H1 (cell line): Measurements from ENCODE around the gene CBL. TPM values are rescaled to one million over a fixed set of nuclear protein-coding genes. Genes with fewer than 3 reads are reported as not detected.

Experiments used
- CBX5 ChIP-seq: fragments of 300-800, 300-1000 bp; sonication (generic); IDR thresholded peaks from 2 replicates; pipeline ENCODE4 v1.7.1; 2016; ENCODE audit warnings: antibody characterized with exemption, low read length, low read depth
- KDM5A ChIP-seq: fragments of 200-600 bp; IDR thresholded peaks from 2 replicates; pipeline ENCODE4 v1.7.1; 2012; ENCODE audit warnings: mild to moderate bottlenecking, low read length, inconsistent platforms, mixed read lengths
- MAFK ChIP-seq: IDR thresholded peaks from 2 replicates; pipeline ENCODE4 v1.6.1; 2012; ENCODE audit warnings: low read depth, mild to moderate bottlenecking, improper control_type of control experiment, low read length
- MAX ChIP-seq: IDR thresholded peaks from 2 replicates; pipeline ENCODE4 v1.6.1; 2012; ENCODE audit warnings: inconsistent platforms
- PHF8 ChIP-seq: fragments of 200-600 bp; sonication (generic); conservative IDR thresholded peaks from 2 replicates; pipeline ENCODE4 v1.7.1; 2012; ENCODE audit warnings: low read depth, mild to moderate bottlenecking, inconsistent platforms, low read length, moderate library complexity
- RBBP5 ChIP-seq: IDR thresholded peaks from 2 replicates; pipeline ENCODE4 v1.7.1; 2012; ENCODE audit warnings: low read depth, mild to moderate bottlenecking, inconsistent platforms, low read length, moderate library complexity, borderline replicate concordance
- SAP30 ChIP-seq: fragments of 300-600 bp; sonication (generic); IDR thresholded peaks from 2 replicates; pipeline ENCODE4 v1.7.1; 2012; ENCODE audit warnings: low read length, moderate library complexity, mild to moderate bottlenecking, inconsistent platforms; ENCODE audit not compliant: insufficient read depth, insufficient replicate concordance
- polyA plus RNA-seq, 7 experiments: library from polyadenylated mRNA; depleted of rRNA in 3 of 7; stranded (reverse) in 5 of 7; unstranded in 2 of 7; fragments of >200 nt in 5 of 7; fragments of 200-250 nt in 2 of 7; gene quantifications; 1 replicate in 5 of 7; 2 replicates in 1 of 7; 4 replicates in 1 of 7; pipeline versions ENCODE4 v1.2.1 to v1.2.3, GENCODE V29; 2011 to 2013; ENCODE audit warnings: missing spikeins in 2 of 7, mixed read lengths in 2 of 7
- total RNA-seq: library from RNA; stranded (reverse); fragmentation: NEBNext Ultra II Directional; extraction: Animal tissue kit (Norgen Biotek cat#: 25700); gene quantifications from 2 replicates; pipeline ENCODE4 v1.2.1, GENCODE V29; 2021

CBL gene
- total and polyA plus RNA-seq, 2 of the 8 experiments (the other 6 are each of a cell fraction or from before 2014, with no cell fraction given) = 23.1 to 57.8 TPM

- TF ChIP-seq RBBP5 (no peak), MAFK (no peak), PHF8 (no peak), CBX5 (no peak), SAP30 (no peak), KDM5A (no peak), MAX (no peak)
Measured at GRCh38 chr11:119248750-119249670, 42.9 kb downstream of the CBL start (continued).
